Measurements from ENCODE around the gene TRAP1. TPM values are rescaled to one million over a fixed set of nuclear protein-coding genes. Genes with fewer than 3 reads are reported as not detected.
"Not testable (repeated sequence)": the region's sequence is repeated elsewhere in the genome, so short reads cannot be mapped to it uniquely, and the experiment has no call there.

The TRAP1 gene
- polyA plus RNA-seq, 6 donors from 2014 or later: 31.2 to 54.4 (median 39.8) TPM

- no peaks in the 10 kb centered on the region for H3K27me3 Mint-ChIP-seq
Observed at GRCh38 chr16:3611146-3611975, 106.0 kb downstream of the TRAP1 start, which contains the start of gene SLX4. Gene SLX4, minus strand, starts transcription at chr16:3611606. Its CDS starts 2,642 bp downstream, at chr16:3608964.

GRCh38 chr16:3610698-3611145 is 106.6 kb downstream of the TRAP1 start:
- no peak for ATAC-seq (ENCODE audit: low read depth in 2 of 2)
- H3K27me3 Mint-ChIP-seq: no peaks in the 10 kb centered on the region
- no peaks in the 10 kb centered on the region for H3K9me3 Mint-ChIP-seq
- H3K36me3 Mint-ChIP-seq: peaks cover 0 to 14% of the 10 kb centered on the region in 2 donors
- DNase-seq: no peak
- H3K4me3 Mint-ChIP-seq: peak overlapping the region; percentile 95 to 100 (median 99)
- peak overlapping the region in 5 of 6 donors; percentile 24 to 96 (median 65) for H3K27ac Mint-ChIP-seq
- H3K4me1 Mint-ChIP-seq: peaks cover 51 to 64% (median 57%) of the 10 kb centered on the region in 3 donors

More at GRCh38 chr16:3611146-3611975, 106.0 kb downstream of the TRAP1 start, which contains the start of gene SLX4:
- H3K4me1 Mint-ChIP-seq: peaks cover 51 to 60% (median 55%) of the 10 kb centered on the region in 3 donors
- H3K27ac Mint-ChIP-seq: peak within 1 kb of the TSS; percentile 93 to 99 (median 98)
- H3K9me3 Mint-ChIP-seq: no peaks in the 10 kb centered on the region
- H3K4me3 Mint-ChIP-seq: peak within 1 kb of the TSS; percentile 95 to 100 (median 99)
- peaks cover 0 to 11% of the 10 kb centered on the region in 2 donors for H3K36me3 Mint-ChIP-seq
- DNase-seq (peak; percentile 94), ATAC-seq (ENCODE audit: low read depth in 2 of 2) (peak; percentile 85)

GRCh38 chr16:3609895-3610697 is 107.2 kb downstream of the TRAP1 start:
- Mint-ChIP-seq H3K9me3 (no peaks in the 10 kb centered on the region), H3K27me3 (no peaks in the 10 kb centered on the region), H3K4me3 (peak overlapping the region; percentile 95 to 100 (median 99)), H3K27ac (peak overlapping the region in 4 of 6 donors; percentile 22 to 96 (median 56)), H3K36me3 (peaks cover 0 to 11% of the 10 kb centered on the region in 2 donors), H3K4me1 (peaks cover 47 to 60% (median 57%) of the 10 kb centered on the region in 3 donors)
- DNase-seq (no peak), ATAC-seq (ENCODE audit: low read depth in 2 of 2) (no peak)

GRCh38 chr16:3608976-3609375 is 108.3 kb downstream of the TRAP1 start:
- not testable (repeated sequence) for ATAC-seq (ENCODE audit: low read depth in 2 of 2); H3K9me3 Mint-ChIP-seq; H3K27me3 Mint-ChIP-seq; H3K36me3 Mint-ChIP-seq; DNase-seq; H3K27ac Mint-ChIP-seq
- Mint-ChIP-seq H3K4me1 (peaks cover 40 to 52% (median 51%) of the 10 kb centered on the region in 3 donors), H3K4me3 (peak overlapping the region in 2 of 8 donors; percentile 12 to 97)

GRCh38 chr16:3608069-3608468 is 109.3 kb downstream of the TRAP1 start:
- Mint-ChIP-seq H3K27ac (no peak overlapping the region), H3K36me3 (peaks cover 6% of the 10 kb centered on the region in 2 donors), H3K27me3 (no peaks in the 10 kb centered on the region), H3K9me3 (no peaks in the 10 kb centered on the region), H3K4me1 (peaks cover 34 to 45% (median 45%) of the 10 kb centered on the region in 3 donors), H3K4me3 (peak overlapping the region in 1 of 8 donors; percentile 97)
- DNase-seq: no peak
- no peak for ATAC-seq (ENCODE audit: low read depth in 2 of 2)

Other genes with a start within 250 kb of the TRAP1 start
- gene C16orf90, start 222.0 kb downstream of the TRAP1 start, polyA plus RNA-seq (ENCODE audit: low read depth in 6 of 6): not detected
- gene CLUAP1, start 216.5 kb downstream of the TRAP1 start, polyA plus RNA-seq (ENCODE audit: low read depth in 6 of 6): 10 to 100 TPM in 5 of 6 donors, 1 to 10 TPM in 1; 7.4 to 12.5 (median 11.3) TPM
- 10 to 100 TPM in 4 of 6 donors, 1 to 10 TPM in 2; 7.9 to 20.8 (median 11.2) TPM for gene NLRC3, start 140.1 kb downstream of the TRAP1 start, polyA plus RNA-seq (ENCODE audit: low read depth in 6 of 6)
- gene SLX4, start 105.9 kb downstream of the TRAP1 start, polyA plus RNA-seq (ENCODE audit: low read depth in 6 of 6): 1 to 10 TPM in 1 of 6 donors, under 1 TPM in 5; 0.29 to 1.6 (median 0.74) TPM
- 10 to 100 TPM in 1 of 6 donors, 1 to 10 TPM in 4, not detected in 1; 2.5 to 24.4 (median 3.8) TPM for gene DNASE1, start 62.8 kb downstream of the TRAP1 start, polyA plus RNA-seq (ENCODE audit: low read depth in 6 of 6)
- 10 to 100 TPM in 1 of 6 donors, 1 to 10 TPM in 5; 2.6 to 23.5 (median 7.2) TPM for gene CREBBP, start 163.2 kb upstream of the TRAP1 start, polyA plus RNA-seq (ENCODE audit: low read depth in 6 of 6)